Measurements from ENCODE around the gene RBM22. TPM values are rescaled to one million over a fixed set of nuclear protein-coding genes. Genes with fewer than 3 reads are reported as not detected.

The RBM22 gene
- total RNA-seq, 2 experiments from 2014 or later: 98.2 to 101 TPM

DNA sequence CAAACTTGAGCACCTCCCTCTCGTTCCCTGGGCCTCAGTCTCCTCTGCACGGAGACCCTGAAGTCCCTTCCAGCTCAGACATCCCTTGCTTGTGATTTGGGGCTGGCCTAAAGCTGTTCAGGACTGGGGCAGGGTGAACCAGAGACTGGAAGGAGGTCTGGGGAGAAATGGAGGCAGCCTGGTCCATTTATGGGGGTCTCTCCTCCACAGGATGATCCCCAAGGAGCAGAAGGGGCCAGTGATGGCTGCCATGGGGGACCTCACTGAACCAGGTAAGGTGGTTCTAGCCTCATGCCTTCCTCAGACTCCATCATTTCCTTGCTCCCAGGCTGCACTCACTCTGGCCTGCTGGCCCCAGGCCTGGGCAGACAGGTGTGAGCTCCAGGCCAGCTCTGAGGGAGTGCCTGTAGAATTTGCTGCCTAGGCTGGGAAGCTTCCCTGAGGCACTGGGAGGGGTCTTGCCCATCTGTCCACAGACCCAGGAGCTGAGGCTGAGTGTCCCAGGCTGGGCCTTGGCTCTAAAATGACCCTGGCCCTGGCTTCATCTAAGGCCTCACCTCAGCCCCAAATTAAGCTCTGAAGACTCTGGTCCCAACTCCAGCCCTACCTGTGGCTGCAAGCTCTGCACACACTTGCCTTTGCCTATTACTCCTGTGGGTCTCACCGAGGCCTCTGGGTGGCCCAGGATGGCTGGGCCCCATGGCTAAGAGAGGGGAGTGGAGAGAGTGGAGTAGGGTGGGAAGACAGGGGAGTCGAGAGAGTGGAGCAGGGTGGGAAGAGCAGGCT is 37.9 kb downstream of the RBM22 start:
- no peak overlapping the region for H3K4me3 Mint-ChIP-seq
- intact Hi-C loops (cut with DNase I, micrococcal nuclease): no loop called here
- H3K4me1 Mint-ChIP-seq (ENCODE audit: low read depth): no peaks in the 10 kb centered on the region
- DNase-seq: no peak
- Histone ChIP-seq H3K9me3 (ENCODE audit: control insufficient read depth in 1 of 2, insufficient read depth in 1 of 2, low read length in 2 of 2) (no peaks in the 10 kb centered on the region), H3K4me1 (ENCODE audit: insufficient read depth, low read length) (no peaks in the 10 kb centered on the region), H3K27me3 (ENCODE audit: control insufficient read depth in 1 of 2, insufficient read depth in 2 of 2, low read length in 2 of 2) (peaks cover 0 to 5% of the 10 kb centered on the region in 2 experiments), H3K27ac (ENCODE audit: low read depth in 1 of 2, low read length in 2 of 2) (no peak overlapping the region), H3K4me3 (ENCODE audit: low read length) (no peak overlapping the region), H3K36me3 (ENCODE audit: insufficient read depth, low read length) (no peaks in the 10 kb centered on the region)
- no peaks in the 10 kb centered on the region for H3K9me3 Mint-ChIP-seq
- H3K27ac Mint-ChIP-seq: no peak overlapping the region
- ChIA-PET POLR2A (no interaction called here), CTCF (no interaction called here)
- no peak for ATAC-seq (ENCODE audit: poor library complexity)
- TF ChIP-seq, protein P1, sequence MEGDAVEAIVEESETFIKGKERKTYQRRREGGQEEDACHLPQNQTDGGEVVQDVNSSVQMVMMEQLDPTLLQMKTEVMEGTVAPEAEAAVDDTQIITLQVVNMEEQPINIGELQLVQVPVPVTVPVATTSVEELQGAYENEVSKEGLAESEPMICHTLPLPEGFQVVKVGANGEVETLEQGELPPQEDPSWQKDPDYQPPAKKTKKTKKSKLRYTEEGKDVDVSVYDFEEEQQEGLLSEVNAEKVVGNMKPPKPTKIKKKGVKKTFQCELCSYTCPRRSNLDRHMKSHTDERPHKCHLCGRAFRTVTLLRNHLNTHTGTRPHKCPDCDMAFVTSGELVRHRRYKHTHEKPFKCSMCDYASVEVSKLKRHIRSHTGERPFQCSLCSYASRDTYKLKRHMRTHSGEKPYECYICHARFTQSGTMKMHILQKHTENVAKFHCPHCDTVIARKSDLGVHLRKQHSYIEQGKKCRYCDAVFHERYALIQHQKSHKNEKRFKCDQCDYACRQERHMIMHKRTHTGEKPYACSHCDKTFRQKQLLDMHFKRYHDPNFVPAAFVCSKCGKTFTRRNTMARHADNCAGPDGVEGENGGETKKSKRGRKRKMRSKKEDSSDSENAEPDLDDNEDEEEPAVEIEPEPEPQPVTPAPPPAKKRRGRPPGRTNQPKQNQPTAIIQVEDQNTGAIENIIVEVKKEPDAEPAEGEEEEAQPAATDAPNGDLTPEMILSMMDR (IDR thresholded peaks at IDR 0.05): no peak
- H3K27me3 Mint-ChIP-seq: peaks cover 6% of the 10 kb centered on the region
- H3K36me3 Mint-ChIP-seq (ENCODE audit: low read depth): no peaks in the 10 kb centered on the region

DNA sequence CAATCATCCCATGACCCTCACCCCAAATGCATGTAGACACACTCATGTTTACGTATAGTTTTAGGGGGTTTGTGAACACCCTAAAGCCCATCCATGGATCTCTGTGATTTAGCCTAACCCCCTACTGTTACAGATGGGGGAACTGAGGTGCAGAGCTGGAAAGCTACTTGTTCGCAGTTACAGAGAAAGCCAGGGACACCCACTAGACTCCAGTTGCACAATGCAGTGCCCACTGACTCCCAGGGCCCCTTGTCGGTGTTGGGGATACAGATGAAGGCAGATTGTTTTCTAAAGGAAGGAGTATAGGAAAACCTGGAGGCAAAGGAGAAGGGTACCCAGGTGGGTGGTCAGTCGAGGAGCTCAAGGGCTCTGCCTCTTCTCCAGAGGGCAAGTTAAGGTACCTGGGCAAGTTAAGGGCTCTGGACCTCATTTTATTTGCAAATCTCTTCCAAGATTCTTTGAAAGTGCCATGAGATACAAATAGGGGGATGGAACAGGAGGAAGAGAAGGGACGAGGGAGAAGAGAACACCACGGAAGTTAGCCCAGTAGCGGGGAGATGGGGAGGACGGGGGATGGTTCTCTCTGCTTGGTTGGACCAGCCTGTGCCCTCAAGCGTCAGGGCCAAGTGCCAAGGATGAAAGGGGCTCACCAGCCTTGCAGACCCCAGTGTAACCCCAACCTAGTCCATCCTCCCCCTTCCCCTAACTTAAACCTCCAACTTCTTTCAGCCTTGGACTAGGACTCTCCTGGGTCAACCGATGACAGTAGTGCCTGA is 38.9 kb downstream of the RBM22 start:
- H3K36me3 ChIP-seq (ENCODE audit: insufficient read depth, low read length): no peaks in the 10 kb centered on the region
- ChIA-PET POLR2A (no interaction called here), CTCF (no interaction called here)
- H3K9me3 ChIP-seq (ENCODE audit: control insufficient read depth in 1 of 2, insufficient read depth in 1 of 2, low read length in 2 of 2): no peaks in the 10 kb centered on the region
- intact Hi-C loops (cut with DNase I, micrococcal nuclease): no loop called here
- H3K27ac ChIP-seq (ENCODE audit: low read depth in 1 of 2, low read length in 2 of 2): no peak overlapping the region
- H3K27me3 Mint-ChIP-seq: peaks cover 6% of the 10 kb centered on the region
- no peak overlapping the region for H3K4me3 ChIP-seq (ENCODE audit: low read length)
- TF ChIP-seq, protein P1 (IDR thresholded peaks at IDR 0.05): no peak
- no peak overlapping the region for H3K4me3 Mint-ChIP-seq
- peaks cover 0 to 5% of the 10 kb centered on the region in 2 experiments for H3K27me3 ChIP-seq (ENCODE audit: control insufficient read depth in 1 of 2, insufficient read depth in 2 of 2, low read length in 2 of 2)
- DNase-seq (no peak), ATAC-seq (ENCODE audit: poor library complexity) (no peak)
- no peak overlapping the region for H3K27ac Mint-ChIP-seq
- H3K36me3 Mint-ChIP-seq (ENCODE audit: low read depth): no peaks in the 10 kb centered on the region
- H3K4me1 ChIP-seq (ENCODE audit: insufficient read depth, low read length): peaks cover 6% of the 10 kb centered on the region
- peaks cover 5% of the 10 kb centered on the region for H3K4me1 Mint-ChIP-seq (ENCODE audit: low read depth)
- H3K9me3 Mint-ChIP-seq: no peaks in the 10 kb centered on the region

DNA sequence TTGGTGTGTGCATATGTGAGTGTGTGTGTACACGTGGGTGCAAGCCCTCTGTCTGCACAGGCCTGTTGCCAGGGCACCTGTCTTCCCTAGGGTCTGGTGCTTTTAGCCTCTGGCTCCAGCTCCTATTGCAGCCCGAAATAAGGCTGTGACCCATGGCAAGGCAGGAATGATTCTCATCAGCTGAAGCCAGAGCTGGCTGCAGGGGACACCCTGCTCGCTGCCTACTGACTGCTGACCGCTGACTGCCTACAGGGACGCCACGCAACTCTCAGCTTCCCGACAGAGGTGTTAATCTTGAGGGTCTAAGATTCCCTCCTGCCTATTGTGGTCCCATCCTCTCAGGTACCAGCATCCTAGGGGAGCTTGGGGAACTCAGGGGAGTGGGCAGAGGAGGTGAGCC is 39.8 kb downstream of the RBM22 start, which contains the start of gene MYOZ3:
TSS of gene MYOZ3 (plus strand) at position 166 of the 400 bp plus-strand sequence. CDS start 1,691 bp downstream, outside the sequence.
- peaks cover 6% of the 10 kb centered on the region for H3K4me1 Mint-ChIP-seq (ENCODE audit: low read depth)
- no peaks in the 10 kb centered on the region for H3K36me3 Mint-ChIP-seq (ENCODE audit: low read depth)
- no peak within 1 kb of the TSS for H3K4me3 Mint-ChIP-seq
- ATAC-seq (ENCODE audit: poor library complexity): no peak
- intact Hi-C loops (cut with DNase I, micrococcal nuclease): no loop called here
- POLR2A ChIA-PET: no interaction called here
- Histone ChIP-seq H3K4me1 (ENCODE audit: insufficient read depth, low read length) (peaks cover 11% of the 10 kb centered on the region), H3K36me3 (ENCODE audit: insufficient read depth, low read length) (no peaks in the 10 kb centered on the region), H3K9me3 (ENCODE audit: control insufficient read depth in 1 of 2, insufficient read depth in 1 of 2, low read length in 2 of 2) (no peaks in the 10 kb centered on the region), H3K27me3 (ENCODE audit: control insufficient read depth in 1 of 2, insufficient read depth in 2 of 2, low read length in 2 of 2) (peaks cover 0 to 5% of the 10 kb centered on the region in 2 experiments), H3K4me3 (ENCODE audit: low read length) (no peak within 1 kb of the TSS), H3K27ac (ENCODE audit: low read depth in 1 of 2, low read length in 2 of 2) (no peak within 1 kb of the TSS)
- TF ChIP-seq, protein P1 (IDR thresholded peaks at IDR 0.05): no peak
- no peak for DNase-seq
- CTCF ChIA-PET: interaction anchor here (0.6 kb wide), 2 partner anchors 15 to 140 kb away, joined by 3 to 4 read pairs; no protein-coding TSS in a partner anchor
- no peak within 1 kb of the TSS for H3K27ac Mint-ChIP-seq
- peaks cover 6% of the 10 kb centered on the region for H3K27me3 Mint-ChIP-seq
- H3K9me3 Mint-ChIP-seq: no peaks in the 10 kb centered on the region

Data from CD4-positive, alpha-beta T cell (primary cell).